ENCODE results near the gene NUP210. TPM values are rescaled to one million over a fixed set of nuclear protein-coding genes. Genes with fewer than 3 reads are reported as not detected.

NUP210 gene
- total RNA-seq, 4 donors from 2014 or later = 3.6 to 8.2 (median 4.0) TPM

DNA sequence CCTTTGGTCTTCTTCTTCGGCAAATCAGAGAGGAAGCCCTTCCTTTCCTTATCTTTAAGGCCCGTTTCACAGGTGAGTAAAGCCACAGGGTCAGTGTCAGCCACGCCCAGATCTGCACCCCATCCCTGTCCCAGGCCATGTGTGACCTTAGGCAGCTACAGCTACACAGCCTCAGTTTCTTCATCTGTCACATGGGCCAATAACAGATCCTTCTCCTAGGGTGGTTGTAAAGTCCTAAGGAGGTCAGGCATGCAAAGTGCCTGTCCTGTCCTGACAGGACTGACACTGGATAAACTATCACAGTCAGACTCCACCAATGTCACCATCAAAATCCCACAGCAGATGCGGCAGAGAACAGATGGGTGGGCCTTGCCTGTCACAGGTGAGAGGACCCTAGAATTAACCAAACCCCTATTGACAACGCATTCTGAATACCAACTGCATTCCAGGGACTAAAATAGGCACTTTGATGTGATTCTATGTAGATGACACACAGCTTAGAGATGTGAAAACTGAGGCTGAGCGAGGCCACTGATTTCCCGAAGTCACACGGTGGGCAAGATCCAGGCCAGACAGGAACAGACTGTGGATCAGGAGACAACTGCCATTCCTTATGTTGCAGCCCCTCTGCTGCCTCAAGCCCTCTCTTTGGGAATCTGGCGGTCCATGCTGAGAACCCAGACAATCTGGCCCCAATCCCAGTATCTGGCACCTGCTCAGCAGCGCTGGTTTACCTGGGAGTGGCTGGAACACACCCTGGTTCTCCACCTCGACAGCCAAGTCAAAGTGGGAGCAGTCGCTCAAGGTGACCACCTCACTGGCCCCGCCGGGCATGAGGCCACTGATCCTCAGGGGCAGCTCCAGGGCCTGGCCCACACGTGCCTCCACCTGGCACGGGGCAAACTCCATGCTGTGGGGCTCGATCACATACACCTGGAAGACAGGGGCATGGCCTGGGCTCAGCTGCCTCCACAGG lies 48.7 kb downstream of the NUP210 start:
- H3K4me3 ChIP-seq (ENCODE audit: low read depth, poor library complexity, severe bottlenecking) = no peak overlapping the region
- intact Hi-C loops (cut with DNase I; ENCODE audit: low total_unique reads) = no loop called here
- DNase-seq (ENCODE audit: low spot score in 2 of 2) = no peak
- TF ChIP-seq, protein P1, sequence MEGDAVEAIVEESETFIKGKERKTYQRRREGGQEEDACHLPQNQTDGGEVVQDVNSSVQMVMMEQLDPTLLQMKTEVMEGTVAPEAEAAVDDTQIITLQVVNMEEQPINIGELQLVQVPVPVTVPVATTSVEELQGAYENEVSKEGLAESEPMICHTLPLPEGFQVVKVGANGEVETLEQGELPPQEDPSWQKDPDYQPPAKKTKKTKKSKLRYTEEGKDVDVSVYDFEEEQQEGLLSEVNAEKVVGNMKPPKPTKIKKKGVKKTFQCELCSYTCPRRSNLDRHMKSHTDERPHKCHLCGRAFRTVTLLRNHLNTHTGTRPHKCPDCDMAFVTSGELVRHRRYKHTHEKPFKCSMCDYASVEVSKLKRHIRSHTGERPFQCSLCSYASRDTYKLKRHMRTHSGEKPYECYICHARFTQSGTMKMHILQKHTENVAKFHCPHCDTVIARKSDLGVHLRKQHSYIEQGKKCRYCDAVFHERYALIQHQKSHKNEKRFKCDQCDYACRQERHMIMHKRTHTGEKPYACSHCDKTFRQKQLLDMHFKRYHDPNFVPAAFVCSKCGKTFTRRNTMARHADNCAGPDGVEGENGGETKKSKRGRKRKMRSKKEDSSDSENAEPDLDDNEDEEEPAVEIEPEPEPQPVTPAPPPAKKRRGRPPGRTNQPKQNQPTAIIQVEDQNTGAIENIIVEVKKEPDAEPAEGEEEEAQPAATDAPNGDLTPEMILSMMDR (IDR thresholded peaks at IDR 0.05) = no peak
- no peak for TF ChIP-seq POLR2A (IDR thresholded peaks at IDR 0.05)
- 57 to 64% methylated on average over 15 of the region's 17 CpGs for WGBS, 2 donors

DNA sequence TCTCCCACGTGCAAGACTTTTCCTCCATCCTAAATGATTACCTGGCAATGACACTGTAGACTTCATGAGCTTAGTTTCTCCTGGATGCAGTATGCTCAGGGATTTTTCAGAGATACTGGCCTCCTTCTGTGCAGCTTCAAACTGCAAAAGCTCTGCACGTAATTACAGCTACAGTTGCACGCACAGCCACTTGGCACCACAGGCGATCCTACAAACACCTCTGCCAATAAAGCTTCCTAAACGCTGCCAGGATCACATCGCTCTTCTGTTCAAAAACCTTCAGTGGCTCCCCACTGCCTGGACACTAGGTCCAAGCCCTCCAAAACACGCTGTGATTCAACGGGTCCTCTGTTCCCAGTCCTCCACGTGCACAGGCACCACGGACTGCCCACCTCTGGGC lies 49.5 kb downstream of the NUP210 start:
- 42 to 50% methylated on average over 10 of the region's 10 CpGs for WGBS, 2 donors
- intact Hi-C loops (cut with DNase I; ENCODE audit: low total_unique reads) = no loop called here
- TF ChIP-seq, protein P1 (IDR thresholded peaks at IDR 0.05) = no peak
- TF ChIP-seq POLR2A (IDR thresholded peaks at IDR 0.05) = no peak
- no peak overlapping the region for H3K4me3 ChIP-seq (ENCODE audit: low read depth, poor library complexity, severe bottlenecking)
- no peak for DNase-seq (ENCODE audit: low spot score in 2 of 2)

DNA sequence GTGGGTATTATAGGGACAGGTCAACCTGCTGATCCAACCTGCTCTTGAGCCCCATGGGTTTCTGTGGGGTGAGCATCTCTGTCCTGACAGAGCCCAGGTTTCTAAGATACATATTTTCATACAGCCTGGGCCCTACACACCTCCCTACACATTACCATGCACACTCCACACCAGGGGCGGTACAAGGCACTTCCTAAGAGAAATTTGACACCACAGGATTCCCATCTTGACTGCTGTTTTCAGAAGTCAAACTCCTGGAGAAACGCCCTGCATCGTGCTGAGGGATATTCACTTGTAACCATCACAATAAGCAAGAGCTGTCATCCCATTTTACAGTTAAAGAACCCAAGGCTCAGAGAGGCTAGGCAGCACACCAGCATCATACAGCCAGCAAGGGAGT lies 50.1 kb downstream of the NUP210 start:
- DNase-seq (ENCODE audit: low spot score in 2 of 2) = no peak
- TF ChIP-seq, protein P1 (IDR thresholded peaks at IDR 0.05) = no peak
- TF ChIP-seq POLR2A (IDR thresholded peaks at IDR 0.05) = no peak
- H3K4me3 ChIP-seq (ENCODE audit: low read depth, poor library complexity, severe bottlenecking) = no peak overlapping the region
- 39 to 47% methylated on average over 3 of the region's 3 CpGs for WGBS, 2 donors
- intact Hi-C loops (cut with DNase I; ENCODE audit: low total_unique reads) = no loop called here

DNA sequence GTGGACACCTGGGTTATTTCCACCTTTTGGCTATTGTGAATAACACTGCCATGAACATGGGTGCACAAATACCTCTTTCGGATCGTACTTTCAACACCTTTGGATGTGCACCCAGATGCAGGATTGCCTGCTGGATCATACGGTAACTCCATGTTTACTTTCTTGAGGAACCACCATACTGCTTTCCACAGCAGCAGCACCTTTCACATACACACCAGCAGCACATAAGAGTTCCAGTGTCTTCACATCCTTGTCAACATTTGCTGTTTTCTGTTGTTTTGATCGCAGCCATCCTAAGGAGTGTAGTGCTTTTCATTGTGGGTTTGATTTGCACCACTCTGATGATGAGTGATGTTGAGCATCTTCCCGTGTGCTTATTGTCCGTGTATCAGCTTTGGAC lies 51.3 kb downstream of the NUP210 start:
- TF ChIP-seq POLR2A (IDR thresholded peaks at IDR 0.05) = no peak
- TF ChIP-seq, protein P1 (IDR thresholded peaks at IDR 0.05) = no peak
- DNase-seq (ENCODE audit: low spot score in 2 of 2) = no peak
- WGBS, 2 donors = 92 to 96% methylated on average over 6 of the region's 6 CpGs
- intact Hi-C loops (cut with DNase I; ENCODE audit: low total_unique reads) = no loop called here
- no peak overlapping the region for H3K4me3 ChIP-seq (ENCODE audit: low read depth, poor library complexity, severe bottlenecking)

DNA sequence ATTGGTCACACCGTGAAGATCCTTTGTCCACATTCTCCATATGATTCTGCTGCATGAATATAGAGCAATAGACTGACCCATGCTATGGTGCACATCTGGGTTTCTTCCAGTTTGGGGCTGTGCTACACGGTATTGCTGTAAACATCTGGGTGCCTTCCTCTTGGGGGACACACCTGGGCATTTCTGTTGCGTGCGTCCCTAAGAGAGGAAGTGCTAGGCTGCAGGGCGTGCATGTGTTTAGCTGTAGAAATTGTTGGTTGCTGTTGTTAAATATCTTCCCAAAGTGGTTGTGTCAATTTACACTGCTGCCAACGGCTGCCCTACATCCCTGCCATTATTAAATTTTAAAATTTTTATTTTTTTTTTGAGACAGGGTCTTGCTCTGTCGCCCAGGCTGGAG lies 52.4 kb downstream of the NUP210 start:
- 70 to 71% methylated on average over 7 of the region's 7 CpGs for WGBS, 2 donors
- H3K4me3 ChIP-seq (ENCODE audit: low read depth, poor library complexity, severe bottlenecking) = no peak overlapping the region
- intact Hi-C loops (cut with DNase I; ENCODE audit: low total_unique reads) = no loop called here
- TF ChIP-seq POLR2A (IDR thresholded peaks at IDR 0.05) = no peak
- TF ChIP-seq, protein P1 (IDR thresholded peaks at IDR 0.05) = no peak
- DNase-seq (ENCODE audit: low spot score in 2 of 2) = no peak

Measured in lower leg skin (tissue), 4 donors.